Measurements from ENCODE around the gene ZNF12. TPM values are rescaled to one million over a fixed set of nuclear protein-coding genes. Genes with fewer than 3 reads are reported as not detected.

ZNF12 gene
- total and polyA plus RNA-seq, 4 donors, result 20.1 to 36.0 (median 29.3) TPM

- Histone ChIP-seq H3K9me3 (ENCODE audit: control insufficient read depth, insufficient read depth, low read length) (no peaks in the 10 kb centered on the region), H3K27ac (ENCODE audit: low read depth, low read length) (no peak overlapping the region), H3K36me3 (ENCODE audit: control insufficient read depth, insufficient read depth, low read length) (peaks cover 57% of the 10 kb centered on the region), H3K27me3 (ENCODE audit: control insufficient read depth, insufficient read depth, low read length) (no peaks in the 10 kb centered on the region), H3K4me3 (ENCODE audit: low read depth, low read length) (no peak overlapping the region), H3K4me1 (ENCODE audit: control insufficient read depth, insufficient read depth, low read length) (peaks cover 10% of the 10 kb centered on the region)
- DNase-seq (ENCODE audit: low read depth in 4 of 6, low spot score in 6 of 6), result no peak
- 98% methylated on average over 8 of the region's 9 CpGs for WGBS (ENCODE audit: insufficient coverage)
Observed at GRCh38 chr7:6656413-6656812, 50.3 kb downstream of the ZNF12 start.

DNA sequence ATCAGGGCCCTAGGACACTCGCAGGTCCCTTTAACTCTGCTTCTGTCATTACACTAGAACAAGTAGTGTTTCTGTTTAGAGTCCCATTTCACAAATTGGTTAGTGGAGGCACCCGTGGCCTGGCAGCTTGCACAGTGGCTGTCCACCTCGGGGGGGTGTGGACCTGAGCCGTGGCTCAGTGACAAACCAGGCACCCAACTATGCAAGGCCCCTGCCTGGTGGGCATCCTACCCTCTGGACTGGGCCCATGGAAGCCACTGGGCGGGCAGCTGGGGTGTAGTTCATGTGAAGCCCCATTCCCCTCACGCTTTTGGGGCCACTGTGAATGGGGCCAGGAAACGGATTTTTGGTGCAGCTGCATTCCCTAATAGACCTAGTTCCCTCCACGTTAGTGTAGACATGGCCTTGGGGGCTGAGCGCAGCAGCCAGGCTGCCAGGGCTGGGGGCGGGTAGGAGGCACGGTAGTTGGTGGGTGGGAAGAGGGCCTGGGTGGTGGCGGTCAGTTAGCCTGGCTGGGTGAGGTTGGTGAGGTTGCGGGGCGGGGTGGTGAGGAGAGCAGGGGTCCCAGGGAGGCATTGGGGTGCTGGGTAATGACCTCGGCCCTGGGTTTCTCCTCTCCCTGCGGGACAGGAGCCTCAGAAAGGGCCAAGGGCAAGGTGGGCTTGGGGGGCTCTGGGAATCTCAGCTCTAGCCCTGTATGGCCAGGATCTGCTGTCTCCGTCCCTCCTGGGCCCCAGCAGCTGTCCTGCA lies 50.9 kb downstream of the ZNF12 start:
- DNase-seq (ENCODE audit: low read depth in 4 of 6, low spot score in 6 of 6), result no peak
- no peak overlapping the region for H3K4me3 ChIP-seq (ENCODE audit: low read depth, low read length)
- no peak overlapping the region for H3K27ac ChIP-seq (ENCODE audit: low read depth, low read length)
- H3K27me3 ChIP-seq (ENCODE audit: control insufficient read depth, insufficient read depth, low read length), result no peaks in the 10 kb centered on the region
- H3K9me3 ChIP-seq (ENCODE audit: control insufficient read depth, insufficient read depth, low read length), result no peaks in the 10 kb centered on the region
- 89% methylated on average over 17 of the region's 17 CpGs for WGBS (ENCODE audit: insufficient coverage)
- H3K36me3 ChIP-seq (ENCODE audit: control insufficient read depth, insufficient read depth, low read length), result peaks cover 63% of the 10 kb centered on the region
- H3K4me1 ChIP-seq (ENCODE audit: control insufficient read depth, insufficient read depth, low read length), result peaks cover 10% of the 10 kb centered on the region

DNA sequence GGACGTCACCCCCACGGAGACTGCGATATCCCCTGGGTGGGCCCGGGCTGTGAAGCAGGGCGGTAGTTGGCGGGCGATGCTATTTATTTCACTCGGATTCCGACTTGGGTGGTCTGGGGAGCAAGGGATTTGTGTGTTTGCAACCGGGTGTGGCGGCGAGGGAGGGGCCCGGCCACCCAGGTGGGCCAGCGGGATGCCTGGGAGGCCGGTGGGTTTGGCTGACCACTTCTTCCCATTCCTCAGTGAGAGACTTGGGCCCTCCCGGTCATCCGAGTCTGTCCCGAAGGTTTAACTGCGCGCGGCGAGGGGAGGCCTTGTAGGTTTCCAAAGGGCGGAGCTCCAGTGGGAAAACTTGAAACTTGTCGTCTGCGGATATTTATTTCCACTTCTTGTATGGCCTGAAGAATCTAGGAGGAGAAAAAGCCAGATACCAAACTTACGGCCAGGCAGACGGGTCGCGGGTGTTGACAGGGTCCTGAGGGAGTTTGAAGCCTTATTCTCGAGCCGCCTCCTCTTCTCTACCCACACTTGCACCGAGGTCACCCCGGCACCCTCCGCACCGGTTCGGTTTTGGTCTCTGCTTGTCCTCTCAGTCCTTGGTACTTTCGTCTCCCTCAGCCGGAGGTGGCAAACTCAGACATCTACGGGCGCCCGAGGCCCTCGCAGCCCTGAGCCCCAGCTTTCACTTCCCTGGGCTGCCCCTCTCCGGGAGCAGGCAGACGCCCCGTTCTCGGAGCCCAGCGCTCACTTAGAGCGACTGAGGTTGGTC lies 51.7 kb downstream of the ZNF12 start:
- Histone ChIP-seq H3K27me3 (ENCODE audit: control insufficient read depth, insufficient read depth, low read length) (no peaks in the 10 kb centered on the region), H3K36me3 (ENCODE audit: control insufficient read depth, insufficient read depth, low read length) (peaks cover 70% of the 10 kb centered on the region), H3K27ac (ENCODE audit: low read depth, low read length) (no peak overlapping the region), H3K4me3 (ENCODE audit: low read depth, low read length) (no peak overlapping the region), H3K4me1 (ENCODE audit: control insufficient read depth, insufficient read depth, low read length) (peaks cover 10% of the 10 kb centered on the region), H3K9me3 (ENCODE audit: control insufficient read depth, insufficient read depth, low read length) (no peaks in the 10 kb centered on the region)
- no peak for DNase-seq (ENCODE audit: low read depth in 4 of 6, low spot score in 6 of 6)
- WGBS (ENCODE audit: insufficient coverage), result 92% methylated on average over 37 of the region's 48 CpGs

DNA sequence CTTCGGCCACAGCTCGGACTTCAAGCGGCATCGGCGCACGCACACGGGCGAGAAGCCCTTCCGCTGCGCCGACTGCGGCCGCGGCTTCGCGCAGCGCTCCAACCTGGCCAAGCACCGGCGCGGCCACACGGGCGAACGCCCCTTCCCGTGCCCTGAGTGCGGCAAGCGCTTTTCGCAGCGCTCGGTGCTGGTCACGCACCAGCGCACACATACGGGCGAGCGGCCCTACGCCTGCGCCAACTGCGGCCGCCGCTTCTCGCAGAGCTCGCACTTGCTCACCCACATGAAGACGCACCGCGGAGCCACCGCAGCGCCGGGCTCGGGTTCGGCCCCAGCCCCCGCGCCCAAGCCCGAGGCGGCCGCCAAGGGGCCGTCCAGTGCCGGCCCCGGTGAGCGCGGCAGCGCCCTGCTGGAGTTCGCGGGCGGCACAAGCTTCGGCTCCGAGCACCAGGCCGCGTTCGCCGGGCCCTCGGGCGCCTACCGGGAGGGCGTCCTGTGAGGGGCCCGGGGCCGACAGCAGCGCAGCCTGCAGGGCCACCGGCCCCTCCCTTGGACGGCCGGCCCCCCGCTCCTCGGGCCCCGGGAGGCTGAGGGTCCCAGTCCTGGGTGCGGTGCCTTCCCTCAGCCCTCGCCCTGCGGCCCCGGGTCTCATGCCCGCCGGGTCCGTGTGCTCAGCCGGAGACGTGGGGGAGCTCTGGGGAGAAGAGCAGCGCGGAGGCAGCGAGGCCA lies 52.5 kb downstream of the ZNF12 start:
- 88% methylated on average over 94 of the region's 94 CpGs for WGBS (ENCODE audit: insufficient coverage)
- H3K27ac ChIP-seq (ENCODE audit: low read depth, low read length), result no peak overlapping the region
- no peaks in the 10 kb centered on the region for H3K9me3 ChIP-seq (ENCODE audit: control insufficient read depth, insufficient read depth, low read length)
- no peak overlapping the region for H3K4me3 ChIP-seq (ENCODE audit: low read depth, low read length)
- no peak for DNase-seq (ENCODE audit: low read depth in 4 of 6, low spot score in 6 of 6)
- H3K36me3 ChIP-seq (ENCODE audit: control insufficient read depth, insufficient read depth, low read length), result peaks cover 78% of the 10 kb centered on the region
- H3K4me1 ChIP-seq (ENCODE audit: control insufficient read depth, insufficient read depth, low read length), result peaks cover 5% of the 10 kb centered on the region
- H3K27me3 ChIP-seq (ENCODE audit: control insufficient read depth, insufficient read depth, low read length), result no peaks in the 10 kb centered on the region

- no peaks in the 10 kb centered on the region for H3K27me3 ChIP-seq (ENCODE audit: control insufficient read depth, insufficient read depth, low read length)
- H3K4me1 ChIP-seq (ENCODE audit: control insufficient read depth, insufficient read depth, low read length), result no peaks in the 10 kb centered on the region
- no peak overlapping the region for H3K27ac ChIP-seq (ENCODE audit: low read depth, low read length)
- H3K4me3 ChIP-seq (ENCODE audit: low read depth, low read length), result no peak overlapping the region
- H3K36me3 ChIP-seq (ENCODE audit: control insufficient read depth, insufficient read depth, low read length), result peaks cover 87% of the 10 kb centered on the region
- DNase-seq (ENCODE audit: low read depth in 4 of 6, low spot score in 6 of 6), result no peak
- no peaks in the 10 kb centered on the region for H3K9me3 ChIP-seq (ENCODE audit: control insufficient read depth, insufficient read depth, low read length)
- WGBS (ENCODE audit: insufficient coverage), result 85% methylated on average over 143 of the region's 146 CpGs
Observed at GRCh38 chr7:6653071-6654003, 53.4 kb downstream of the ZNF12 start.

GRCh38 chr7:6652446-6653011 lies 54.2 kb downstream of the ZNF12 start:
- no peak overlapping the region for H3K4me3 ChIP-seq (ENCODE audit: low read depth, low read length)
- H3K27me3 ChIP-seq (ENCODE audit: control insufficient read depth, insufficient read depth, low read length), result no peaks in the 10 kb centered on the region
- no peak for DNase-seq (ENCODE audit: low read depth in 4 of 6, low spot score in 6 of 6)
- H3K4me1 ChIP-seq (ENCODE audit: control insufficient read depth, insufficient read depth, low read length), result no peaks in the 10 kb centered on the region
- WGBS (ENCODE audit: insufficient coverage), result 95% methylated on average over 74 of the region's 75 CpGs
- H3K36me3 ChIP-seq (ENCODE audit: control insufficient read depth, insufficient read depth, low read length), result peaks cover 95% of the 10 kb centered on the region
- no peaks in the 10 kb centered on the region for H3K9me3 ChIP-seq (ENCODE audit: control insufficient read depth, insufficient read depth, low read length)
- no peak overlapping the region for H3K27ac ChIP-seq (ENCODE audit: low read depth, low read length)

GRCh38 chr7:6651851-6652445 lies 54.8 kb downstream of the ZNF12 start:
- 97% methylated on average over 32 of the region's 32 CpGs for WGBS (ENCODE audit: insufficient coverage)

DNA sequence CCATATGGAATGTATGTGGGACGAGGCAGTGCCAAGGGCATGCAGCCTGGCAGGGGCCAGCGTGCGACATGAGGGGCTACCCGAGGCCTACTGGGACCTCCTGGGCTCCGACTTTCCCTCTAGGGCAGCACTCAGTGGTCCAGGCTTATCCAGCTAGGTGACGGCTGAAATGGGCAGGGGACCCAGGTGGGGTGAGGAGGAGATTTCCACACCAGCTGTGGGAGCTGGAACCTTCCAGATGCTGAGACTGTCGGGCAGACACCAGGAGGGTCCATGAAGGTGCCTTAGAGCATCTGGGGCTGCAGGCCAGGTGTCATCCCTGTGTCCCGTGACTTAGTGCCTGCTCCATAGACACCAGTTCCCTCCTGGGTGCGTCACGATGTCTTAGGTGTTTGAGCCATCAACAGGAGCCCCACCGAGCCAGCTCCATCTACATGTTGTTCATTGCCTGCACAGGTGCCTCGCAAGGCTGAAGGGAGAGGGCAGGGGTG lies 56.2 kb downstream of the ZNF12 start:
- over 99% methylated on average over 11 of the region's 12 CpGs for WGBS (ENCODE audit: insufficient coverage)
- H3K4me3 ChIP-seq (ENCODE audit: low read depth, low read length), result no peak overlapping the region
- no peaks in the 10 kb centered on the region for H3K9me3 ChIP-seq (ENCODE audit: control insufficient read depth, insufficient read depth, low read length)
- no peaks in the 10 kb centered on the region for H3K27me3 ChIP-seq (ENCODE audit: control insufficient read depth, insufficient read depth, low read length)
- no peaks in the 10 kb centered on the region for H3K4me1 ChIP-seq (ENCODE audit: control insufficient read depth, insufficient read depth, low read length)
- peaks cover 99% of the 10 kb centered on the region for H3K36me3 ChIP-seq (ENCODE audit: control insufficient read depth, insufficient read depth, low read length)
- H3K27ac ChIP-seq (ENCODE audit: low read depth, low read length), result no peak overlapping the region
- no peak for DNase-seq (ENCODE audit: low read depth in 4 of 6, low spot score in 6 of 6)

More at GRCh38 chr7:6651851-6652445, 54.8 kb downstream of the ZNF12 start:
- DNase-seq (ENCODE audit: low read depth in 4 of 6, low spot score in 6 of 6), result no peak
- H3K4me1 ChIP-seq (ENCODE audit: control insufficient read depth, insufficient read depth, low read length), result no peaks in the 10 kb centered on the region
- H3K4me3 ChIP-seq (ENCODE audit: low read depth, low read length), result no peak overlapping the region
- H3K9me3 ChIP-seq (ENCODE audit: control insufficient read depth, insufficient read depth, low read length), result no peaks in the 10 kb centered on the region
- no peaks in the 10 kb centered on the region for H3K27me3 ChIP-seq (ENCODE audit: control insufficient read depth, insufficient read depth, low read length)
- peaks cover 99% of the 10 kb centered on the region for H3K36me3 ChIP-seq (ENCODE audit: control insufficient read depth, insufficient read depth, low read length)
- no peak overlapping the region for H3K27ac ChIP-seq (ENCODE audit: low read depth, low read length)

All from spinal cord (tissue), 10 donors.